NB4 (cell line): ENCODE measurements around the gene BAIAP2.

Experiments
- CTCF ChIP-seq: IDR thresholded peaks from one replicate; pipeline ENCODE4 v1.5.1; 2012; ENCODE audit warnings: low read depth, low read length
- MAX ChIP-seq: IDR thresholded peaks from 2 replicates; pipeline ENCODE4 v1.6.1; 2011; ENCODE audit warnings: low read depth, low read length
- POLR2A ChIP-seq: IDR thresholded peaks from 2 replicates; pipeline ENCODE4 v1.6.1; 2011; ENCODE audit warnings: mild to moderate bottlenecking; ENCODE audit not compliant: insufficient read length; ENCODE audit errors: extremely low read depth

- no peak for TF ChIP-seq CTCF
- TF ChIP-seq MAX: no peak
- no peak for TF ChIP-seq POLR2A
Measured at GRCh38 chr17:80995131-80995530, 39.8 kb upstream of the BAIAP2 start.
